ENCODE results near the gene RACK1. TPM values are rescaled to one million over a fixed set of nuclear protein-coding genes. Genes with fewer than 3 reads are reported as not detected.

Gene RACK1
- total and polyA plus RNA-seq, 2 of the 13 experiments (the other 11 are each of a cell fraction or from before 2014, with no cell fraction given), result 2,514 to 6,141 TPM

DNA sequence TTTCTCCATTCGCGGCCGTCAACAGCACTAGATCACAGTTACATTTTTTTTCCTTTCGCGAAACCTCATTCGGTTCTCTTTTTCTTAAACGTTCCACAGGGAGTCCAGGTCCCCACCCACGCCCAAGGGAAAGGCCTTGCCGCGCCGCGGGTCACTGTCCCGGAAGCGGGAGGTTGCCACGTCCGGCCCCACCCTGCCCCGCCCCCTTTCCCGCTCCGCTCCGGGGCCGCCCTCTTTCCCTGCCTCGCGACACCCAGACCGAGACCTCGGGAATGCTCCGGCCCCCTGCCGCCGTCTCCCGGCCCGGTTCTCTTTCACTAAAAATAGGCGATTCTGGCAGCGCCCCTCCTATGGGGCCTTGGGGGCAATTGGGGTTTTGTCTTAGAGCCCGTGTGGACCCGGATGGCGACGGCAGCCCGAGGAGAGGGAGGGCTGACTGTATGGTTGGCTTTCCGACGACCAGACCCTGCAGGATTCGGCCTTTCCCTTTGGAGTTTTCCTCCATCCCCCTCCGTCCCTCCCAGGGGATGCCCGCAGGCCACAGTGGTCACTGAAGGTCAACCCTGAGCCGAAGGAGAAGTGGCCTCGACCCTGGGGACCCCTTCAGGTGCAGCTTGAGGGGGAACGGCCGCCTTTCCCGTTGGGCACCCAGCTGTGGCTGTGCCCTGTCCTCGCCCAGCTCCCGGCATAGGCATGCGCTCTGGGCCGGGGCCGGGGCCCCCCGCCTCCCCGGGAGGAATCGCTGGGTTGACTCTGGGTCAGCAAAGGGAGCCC is 2.8 kb upstream of the RACK1 start (continued):
- 0 out of 2 replicates have a peak, but pooled peaks have one; percentile 38 for TF ChIP-seq TFAP4 (IDR thresholded peaks at IDR 0.05; ENCODE audit: borderline replicate concordance, low read depth)
- TF ChIP-seq ETV5 (CRISPR knock-in tag; IDR thresholded peaks at IDR 0.05; ENCODE audit: borderline replicate concordance), result peak; percentile 77; the same call in 1 of the 2 replicates
- peak; percentile 66; the same call in 1 of the 2 replicates for TF ChIP-seq PHF21A (CRISPR knock-in tag; IDR thresholded peaks at IDR 0.05)
- peak; percentile 54 to 62; a peak in 3 of 4 replicates for TF ChIP-seq POLR2A (IDR thresholded peaks at IDR 0.05; ENCODE audit: insufficient read depth in 1 of 2, low read depth in 2 of 2, low read length in 2 of 2)
- TF ChIP-seq STAG1 (CRISPR knock-in tag; IDR thresholded peaks at IDR 0.05), result no peak
- peak; percentile 43; the same call in 1 of the 2 replicates for TF ChIP-seq SP140L (CRISPR knock-in tag; IDR thresholded peaks at IDR 0.05; ENCODE audit: borderline replicate concordance)
- no peak for TF ChIP-seq ZBTB7A (CRISPR knock-in tag; IDR thresholded peaks at IDR 0.05)
- TF ChIP-seq NR2F6 (IDR thresholded peaks at IDR 0.05), result peak; percentile 10; the same call in 1 of the 2 replicates
- TF ChIP-seq NR2F6 (CRISPR knock-in tag; IDR thresholded peaks at IDR 0.05), result no peak
- TF ChIP-seq, protein P1, sequence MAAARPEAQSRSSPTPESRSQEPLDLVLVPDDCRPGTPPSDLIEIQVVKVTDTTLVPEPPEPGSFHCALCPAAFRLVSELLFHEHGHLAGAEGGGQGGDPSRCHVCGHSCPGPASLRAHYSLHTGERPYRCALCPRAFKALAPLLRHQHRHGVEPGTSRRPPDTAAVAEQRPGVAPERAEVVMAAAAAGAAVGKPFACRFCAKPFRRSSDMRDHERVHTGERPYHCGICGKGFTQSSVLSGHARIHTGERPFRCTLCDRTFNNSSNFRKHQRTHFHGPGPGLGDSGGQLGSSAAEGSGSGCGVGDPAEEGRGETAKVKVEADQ (CRISPR knock-in tag; IDR thresholded peaks at IDR 0.05; ENCODE audit: borderline replicate concordance), result peak; percentile 68; the same call in 1 of the 2 replicates
- no peak for TF ChIP-seq MEIS2 (CRISPR knock-in tag; IDR thresholded peaks at IDR 0.05)
- TF ChIP-seq, protein P2, sequence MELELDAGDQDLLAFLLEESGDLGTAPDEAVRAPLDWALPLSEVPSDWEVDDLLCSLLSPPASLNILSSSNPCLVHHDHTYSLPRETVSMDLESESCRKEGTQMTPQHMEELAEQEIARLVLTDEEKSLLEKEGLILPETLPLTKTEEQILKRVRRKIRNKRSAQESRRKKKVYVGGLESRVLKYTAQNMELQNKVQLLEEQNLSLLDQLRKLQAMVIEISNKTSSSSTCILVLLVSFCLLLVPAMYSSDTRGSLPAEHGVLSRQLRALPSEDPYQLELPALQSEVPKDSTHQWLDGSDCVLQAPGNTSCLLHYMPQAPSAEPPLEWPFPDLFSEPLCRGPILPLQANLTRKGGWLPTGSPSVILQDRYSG (CRISPR knock-in tag; IDR thresholded peaks at IDR 0.05), result no peak
- no peak for TF ChIP-seq ZSCAN29 (CRISPR knock-in tag; conservative IDR thresholded peaks at IDR 0.05)
- TF ChIP-seq SETDB1 (CRISPR knock-in tag; IDR thresholded peaks at IDR 0.05; ENCODE audit: borderline replicate concordance), result no peak
- 0 out of 2 replicates have a peak, but pooled peaks have one; percentile 12 for TF ChIP-seq ZC3H13 (CRISPR knock-in tag; IDR thresholded peaks at IDR 0.05)
- 0 out of 2 replicates have a peak, but pooled peaks have one; percentile 54 for TF ChIP-seq ZSCAN22 (CRISPR knock-in tag; IDR thresholded peaks at IDR 0.05)
- TF ChIP-seq ZNF33B (CRISPR knock-in tag; IDR thresholded peaks at IDR 0.05), result peak; percentile 80; the same call in 1 of the 2 replicates
- TF ChIP-seq HNF4A (CRISPR knock-in tag; IDR thresholded peaks at IDR 0.05), result 0 out of 2 replicates have a peak, but pooled peaks have one; percentile 16
- peak; percentile 6 for TF ChIP-seq TEAD3 (CRISPR knock-in tag; optimal IDR thresholded peaks at IDR 0.05; ENCODE audit: borderline replicate concordance)
- TF ChIP-seq ZNF724P (CRISPR knock-in tag; IDR thresholded peaks at IDR 0.05; ENCODE audit: borderline replicate concordance), result no peak; the same call in 1 of the 2 replicates
- TF ChIP-seq RBFOX2 (IDR thresholded peaks at IDR 0.05; ENCODE audit: low read depth, low read length), result peak; percentile 85
- peak; percentile 36; the same call in 1 of the 2 replicates for TF ChIP-seq ZNF543 (CRISPR knock-in tag; IDR thresholded peaks at IDR 0.05)
- TF ChIP-seq ZZZ3 (CRISPR knock-in tag; IDR thresholded peaks at IDR 0.05; ENCODE audit: borderline replicate concordance), result peak; percentile 60; the same call in 1 of the 2 replicates
- peak; percentile 62 for TF ChIP-seq E2F1 (CRISPR knock-in tag; IDR thresholded peaks at IDR 0.05)
- TF ChIP-seq ZNF441 (CRISPR knock-in tag; IDR thresholded peaks at IDR 0.05; ENCODE audit: borderline replicate concordance), result 0 out of 2 replicates have a peak, but pooled peaks have one; percentile 47
- no peak for TF ChIP-seq LCORL (IDR thresholded peaks at IDR 0.05)
- peak; percentile 37; the same call in 1 of the 2 replicates for TF ChIP-seq LCORL (CRISPR knock-in tag; IDR thresholded peaks at IDR 0.05)

All from HepG2 (cell line).